ENCODE measurements around the gene SUCNR1.

DNA sequence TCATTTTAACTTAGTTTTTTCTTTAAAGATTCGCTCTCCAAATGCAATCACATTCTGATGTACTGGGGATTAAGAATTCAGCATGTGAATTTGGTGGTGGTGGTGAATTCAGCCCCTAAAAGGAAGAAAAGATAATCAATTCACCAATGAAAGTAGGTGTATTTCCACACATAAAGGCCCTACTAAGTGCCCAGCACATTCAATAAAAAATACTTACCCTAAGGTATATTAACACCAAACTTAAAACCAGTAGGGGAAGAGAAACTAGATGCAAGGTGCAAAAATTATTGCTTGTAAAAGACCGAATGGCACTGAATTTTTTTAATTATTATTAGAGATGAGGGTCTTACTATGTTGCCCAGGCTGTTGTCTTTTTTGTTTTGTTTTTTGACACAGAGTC is 16.8 kb upstream of the SUCNR1 start:
- TF ChIP-seq, protein P1, sequence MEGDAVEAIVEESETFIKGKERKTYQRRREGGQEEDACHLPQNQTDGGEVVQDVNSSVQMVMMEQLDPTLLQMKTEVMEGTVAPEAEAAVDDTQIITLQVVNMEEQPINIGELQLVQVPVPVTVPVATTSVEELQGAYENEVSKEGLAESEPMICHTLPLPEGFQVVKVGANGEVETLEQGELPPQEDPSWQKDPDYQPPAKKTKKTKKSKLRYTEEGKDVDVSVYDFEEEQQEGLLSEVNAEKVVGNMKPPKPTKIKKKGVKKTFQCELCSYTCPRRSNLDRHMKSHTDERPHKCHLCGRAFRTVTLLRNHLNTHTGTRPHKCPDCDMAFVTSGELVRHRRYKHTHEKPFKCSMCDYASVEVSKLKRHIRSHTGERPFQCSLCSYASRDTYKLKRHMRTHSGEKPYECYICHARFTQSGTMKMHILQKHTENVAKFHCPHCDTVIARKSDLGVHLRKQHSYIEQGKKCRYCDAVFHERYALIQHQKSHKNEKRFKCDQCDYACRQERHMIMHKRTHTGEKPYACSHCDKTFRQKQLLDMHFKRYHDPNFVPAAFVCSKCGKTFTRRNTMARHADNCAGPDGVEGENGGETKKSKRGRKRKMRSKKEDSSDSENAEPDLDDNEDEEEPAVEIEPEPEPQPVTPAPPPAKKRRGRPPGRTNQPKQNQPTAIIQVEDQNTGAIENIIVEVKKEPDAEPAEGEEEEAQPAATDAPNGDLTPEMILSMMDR (IDR thresholded peaks at IDR 0.05): no peak
- TF ChIP-seq POLR2AphosphoS5 (IDR thresholded peaks at IDR 0.05; ENCODE audit: insufficient read depth in 1 of 2, low read depth in 1 of 2): no peak
